Measurements from ENCODE around the gene GLP2R.

The GLP2R gene

DNA sequence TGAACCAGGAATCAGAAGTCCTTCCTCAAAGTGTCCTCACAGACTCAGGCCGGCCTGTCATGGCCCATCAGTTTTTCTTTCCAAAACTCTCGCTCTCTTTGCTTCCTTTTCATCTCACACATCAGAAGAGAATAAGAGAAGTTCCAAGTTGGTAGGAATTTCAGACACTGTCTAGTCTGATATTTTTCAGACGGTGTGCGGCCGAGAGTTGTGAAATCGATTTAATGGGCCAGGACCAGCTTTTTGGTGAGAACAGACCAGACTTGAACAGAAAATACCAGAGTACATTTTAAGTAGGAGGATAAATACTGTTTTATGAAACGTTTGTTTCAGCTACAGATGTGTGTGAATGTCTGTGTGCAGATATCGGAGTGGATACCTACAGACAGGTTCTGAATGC lies 104.1 kb downstream of the GLP2R start:
- in situ Hi-C loops (cut with HindIII; ENCODE audit: low pct_ligation_motif_present, low pct_unique_long_range_greater_than_20kb, low sequenced_read_pairs), result no loop called here
- DNase-seq, result no peak

DNA sequence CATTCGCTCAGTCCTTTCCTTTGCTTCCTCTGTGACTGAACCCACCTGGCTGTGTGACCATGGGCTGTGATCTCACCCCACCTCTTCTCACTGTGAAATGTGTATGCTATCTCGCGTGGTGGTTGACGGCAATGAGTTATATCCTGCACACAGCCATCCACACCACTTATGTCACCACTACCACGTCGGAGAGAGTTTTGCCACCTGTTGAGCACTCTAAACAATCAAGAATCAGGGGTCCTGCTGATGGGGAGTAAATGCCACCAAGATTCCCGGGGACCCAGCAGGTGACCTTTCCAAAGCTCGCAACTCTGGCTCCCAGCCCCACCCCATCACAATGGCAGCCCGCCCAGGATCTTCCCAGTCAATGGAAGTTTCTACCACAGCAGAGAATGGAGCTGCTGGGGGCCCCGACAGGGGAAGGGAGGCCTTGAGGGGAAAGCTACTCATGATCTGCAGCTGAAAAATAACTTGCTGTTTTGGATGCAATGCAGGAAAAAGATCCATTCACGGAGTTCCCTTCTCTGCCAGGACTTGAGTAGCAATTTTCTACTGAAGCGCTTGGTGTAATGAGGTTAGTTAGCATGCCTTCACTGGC lies 105.5 kb downstream of the GLP2R start:
- DNase-seq, result no peak
- in situ Hi-C loops (cut with HindIII; ENCODE audit: low pct_ligation_motif_present, low pct_unique_long_range_greater_than_20kb, low sequenced_read_pairs), result no loop called here

DNA sequence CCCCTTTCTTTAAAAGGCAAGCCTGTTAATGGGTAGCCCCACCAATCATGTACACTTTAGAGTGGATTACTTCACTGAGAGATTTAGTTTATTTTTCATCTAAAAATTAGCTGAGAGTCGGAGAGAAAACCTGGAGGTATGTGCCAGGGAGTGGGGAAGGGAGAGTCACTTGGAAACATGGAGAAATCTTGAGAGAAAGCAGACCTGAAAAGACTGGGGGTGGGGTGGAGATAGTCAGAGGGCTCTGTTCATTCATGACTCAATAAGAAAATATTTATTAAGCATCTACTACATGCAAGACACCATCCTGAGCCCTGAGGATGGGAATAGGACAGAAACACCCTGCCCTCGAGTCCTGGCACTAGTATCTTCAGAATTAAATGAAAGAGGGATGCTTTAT lies 106.8 kb downstream of the GLP2R start:
- in situ Hi-C loops (cut with HindIII; ENCODE audit: low pct_ligation_motif_present, low pct_unique_long_range_greater_than_20kb, low sequenced_read_pairs), result no loop called here

DNA sequence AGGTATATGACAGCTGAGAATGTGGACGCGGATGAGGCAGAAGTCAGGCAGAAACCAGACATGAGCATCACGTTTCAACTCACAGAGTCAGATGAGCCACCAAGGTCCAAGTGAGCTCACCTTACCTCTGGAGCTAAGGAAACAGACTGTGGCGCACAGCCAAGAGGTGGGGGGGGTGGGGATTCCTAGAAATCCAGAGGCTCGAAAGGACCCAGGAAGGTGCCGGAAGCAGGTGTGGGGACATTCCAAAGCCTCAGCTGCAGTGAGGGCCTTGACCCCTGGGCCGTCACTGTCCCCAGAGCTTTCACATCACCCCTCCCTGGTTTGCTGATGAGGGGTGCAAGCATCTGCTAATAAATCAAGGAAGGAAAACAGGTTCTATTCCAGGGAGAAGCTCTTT lies 108.6 kb downstream of the GLP2R start:
- in situ Hi-C loops (cut with HindIII; ENCODE audit: low pct_ligation_motif_present, low pct_unique_long_range_greater_than_20kb, low sequenced_read_pairs), result no loop called here
- no peak for DNase-seq

More for the DNA sequence above, 106.8 kb downstream of the GLP2R start:
- no peak for DNase-seq

DNA sequence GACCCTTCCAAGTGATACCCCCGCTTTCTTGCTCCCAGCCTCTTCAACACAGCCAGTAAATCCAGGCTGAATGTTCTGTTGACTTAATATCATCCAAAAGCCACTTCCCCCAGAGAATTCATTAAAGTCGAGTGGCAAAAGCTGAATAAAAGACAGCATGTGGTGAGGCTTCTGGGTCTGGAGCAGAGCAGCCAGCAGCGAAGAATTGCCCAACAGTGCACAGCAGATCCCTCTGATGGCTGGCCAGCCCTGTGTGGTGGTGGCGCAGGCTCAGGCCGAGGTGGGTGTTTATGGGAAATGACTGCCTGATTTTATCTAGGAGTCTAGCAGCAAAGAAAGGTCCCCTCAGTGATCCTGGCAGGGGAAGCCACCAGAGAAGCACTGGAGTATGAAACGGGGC lies 109.7 kb downstream of the GLP2R start:
- no peak for DNase-seq
- in situ Hi-C loops (cut with HindIII; ENCODE audit: low pct_ligation_motif_present, low pct_unique_long_range_greater_than_20kb, low sequenced_read_pairs), result no loop called here

DNA sequence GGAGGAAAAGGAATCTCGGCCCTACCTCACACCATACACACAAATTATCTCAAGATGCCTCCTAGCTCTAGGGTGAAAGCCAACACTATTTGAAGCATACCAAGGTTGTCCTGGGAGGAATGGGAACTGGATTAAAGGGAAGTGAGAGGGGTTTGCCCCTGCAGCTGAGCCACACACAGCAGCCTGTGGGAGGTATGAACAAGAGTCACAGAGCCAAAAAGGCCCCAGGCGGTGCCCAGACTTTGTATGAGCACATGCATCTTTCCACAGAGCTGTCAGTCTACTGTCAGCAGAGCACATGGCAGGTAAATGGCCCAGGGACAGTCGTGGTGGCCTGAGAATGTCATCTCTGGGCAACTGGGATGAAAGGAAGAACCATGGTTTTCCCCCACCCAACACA lies 110.4 kb downstream of the GLP2R start:
- in situ Hi-C loops (cut with HindIII; ENCODE audit: low pct_ligation_motif_present, low pct_unique_long_range_greater_than_20kb, low sequenced_read_pairs), result no loop called here

DNA sequence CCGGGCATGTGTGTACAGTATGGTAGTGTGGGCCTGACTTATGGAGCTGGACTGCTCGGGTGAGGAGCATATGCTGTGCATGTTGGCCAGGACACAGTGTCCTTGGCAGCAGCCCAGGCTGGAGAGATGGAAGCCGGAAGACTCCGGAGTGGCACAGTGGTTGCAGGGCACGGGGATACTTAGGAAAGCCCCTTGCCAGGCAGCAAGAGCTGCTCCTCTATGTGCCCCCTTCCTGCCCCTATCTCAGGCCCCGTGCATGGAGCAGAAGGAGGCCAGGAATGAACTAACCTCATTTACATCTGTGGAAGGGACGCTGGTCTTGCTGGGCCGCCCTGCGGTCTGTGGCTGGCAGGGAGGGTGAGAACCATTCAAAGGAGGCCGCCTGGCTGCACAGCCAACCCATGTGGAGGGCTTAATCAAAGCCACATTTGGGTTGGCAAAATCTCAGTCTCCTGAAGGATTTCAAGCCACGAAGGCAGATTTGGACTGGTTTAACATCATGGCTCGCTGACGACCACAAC lies 111.6 kb downstream of the GLP2R start:
- no peak for DNase-seq
- in situ Hi-C loops (cut with HindIII; ENCODE audit: low pct_ligation_motif_present, low pct_unique_long_range_greater_than_20kb, low sequenced_read_pairs), result no loop called here

More for the DNA sequence above, 110.4 kb downstream of the GLP2R start:
- DNase-seq, result no peak

DNA sequence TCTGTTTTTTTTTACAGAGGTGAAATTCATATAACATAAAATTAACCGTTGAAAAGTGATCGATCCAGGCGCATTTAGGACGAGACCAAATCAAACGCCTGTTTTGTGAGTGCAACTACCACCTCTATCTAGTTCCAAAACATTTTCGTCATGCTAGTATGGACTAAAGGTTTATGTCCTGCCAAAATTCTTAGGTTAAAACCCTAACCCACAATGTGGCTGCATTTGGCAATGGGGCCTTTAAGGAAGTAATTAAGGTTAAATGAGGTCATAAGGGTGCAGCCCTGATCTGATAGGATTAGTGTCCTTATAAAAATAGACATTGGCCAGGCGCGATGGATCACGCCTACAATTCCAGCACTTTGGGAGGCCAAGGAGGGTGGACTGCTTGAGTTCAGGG lies 112.2 kb downstream of the GLP2R start:
- in situ Hi-C loops (cut with HindIII; ENCODE audit: low pct_ligation_motif_present, low pct_unique_long_range_greater_than_20kb, low sequenced_read_pairs), result no loop called here
- no peak for DNase-seq

DNA sequence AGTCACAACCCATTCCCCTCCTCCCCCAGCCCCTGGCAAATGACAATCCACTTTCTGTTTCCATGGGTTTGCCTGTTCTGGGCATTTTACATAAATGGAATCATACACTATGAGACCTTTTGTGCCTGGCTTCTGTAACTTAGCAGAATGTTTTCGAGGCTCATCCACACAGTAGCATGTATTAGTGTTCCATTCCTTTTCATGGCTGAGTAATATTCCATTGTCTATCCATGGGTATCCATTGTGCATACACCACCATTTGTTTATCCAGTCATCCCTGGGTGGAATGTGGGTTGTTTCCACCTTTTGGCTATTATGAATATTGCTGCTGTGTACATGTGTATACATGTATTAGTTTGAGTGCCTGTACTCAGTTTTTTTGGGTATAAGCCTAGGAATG lies 113.0 kb downstream of the GLP2R start:
- no peak for DNase-seq
- in situ Hi-C loops (cut with HindIII; ENCODE audit: low pct_ligation_motif_present, low pct_unique_long_range_greater_than_20kb, low sequenced_read_pairs), result no loop called here

DNA sequence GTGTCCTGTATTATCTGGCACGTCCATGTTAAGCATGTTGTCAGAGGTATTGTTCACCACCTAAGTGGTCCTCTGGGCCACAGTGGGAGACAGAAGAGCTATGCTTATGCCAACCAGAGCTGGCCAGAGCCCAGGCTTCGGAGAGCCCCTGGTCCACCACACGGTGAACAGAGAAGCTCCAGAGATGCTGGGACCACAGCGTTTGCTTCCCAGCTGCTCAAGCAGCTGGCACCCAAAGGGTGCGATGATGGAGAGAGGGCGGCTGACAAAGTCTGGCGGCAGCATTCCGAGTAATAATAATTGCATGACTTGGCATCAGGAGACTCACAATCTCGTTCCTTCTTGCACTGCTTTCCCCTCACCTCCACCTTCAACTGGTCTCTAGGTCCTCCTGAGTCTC lies 115.1 kb downstream of the GLP2R start:
- no peak for DNase-seq
- in situ Hi-C loops (cut with HindIII; ENCODE audit: low pct_ligation_motif_present, low pct_unique_long_range_greater_than_20kb, low sequenced_read_pairs), result no loop called here

DNA sequence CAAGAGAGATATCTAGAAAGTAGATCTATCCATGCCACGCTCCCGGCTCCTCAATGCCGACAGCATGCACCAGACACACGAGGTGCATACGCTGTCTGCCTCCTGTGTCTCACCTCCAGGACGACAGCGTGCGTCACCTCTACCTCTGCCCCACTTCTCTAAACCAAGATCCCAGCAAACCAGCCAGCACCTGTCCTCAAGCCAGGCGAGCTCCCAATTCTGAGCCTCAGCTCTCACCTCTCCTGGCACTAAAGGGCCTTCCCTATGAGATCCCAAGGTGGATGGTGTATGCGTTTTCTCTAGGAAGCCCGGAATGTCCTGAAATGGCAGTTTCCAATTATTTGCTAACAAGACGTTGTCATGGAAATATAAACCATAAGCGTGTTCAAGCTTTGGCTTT lies 115.6 kb downstream of the GLP2R start:
- no peak for DNase-seq
- in situ Hi-C loops (cut with HindIII; ENCODE audit: low pct_ligation_motif_present, low pct_unique_long_range_greater_than_20kb, low sequenced_read_pairs), result no loop called here
